Measurements from ENCODE around the gene TMEM255A. TPM values are rescaled to one million over a fixed set of nuclear protein-coding genes. Genes with fewer than 3 reads are reported as not detected.

Gene TMEM255A
- total RNA-seq, 1 donor from 2014 or later, result 3.5 TPM

DNA sequence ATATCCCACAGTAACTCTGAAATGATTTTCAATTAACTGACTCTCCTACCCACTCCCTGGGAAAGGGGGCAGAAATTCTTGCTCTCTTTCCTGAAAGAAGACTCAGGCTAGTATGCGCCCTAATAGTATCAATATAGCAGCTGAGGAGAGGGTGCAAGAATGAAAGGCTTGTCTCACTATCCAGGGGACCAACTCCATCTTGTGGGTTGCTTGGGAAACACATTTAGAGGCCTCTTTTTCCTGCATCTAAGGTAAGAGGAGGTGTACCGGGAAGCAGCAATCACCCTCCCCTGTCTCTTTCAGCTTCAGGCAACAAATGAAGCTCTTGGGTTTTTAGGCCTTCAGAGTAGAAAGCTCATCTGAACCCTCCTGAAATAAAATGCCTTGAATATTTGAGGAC is 11.3 kb downstream of the TMEM255A start:
- H3K79me2 ChIP-seq (ENCODE audit: low read depth), result no peaks in the 10 kb centered on the region
- H3K4me2 ChIP-seq, result no peak overlapping the region
- no peak overlapping the region for H3K9ac ChIP-seq
- no peak overlapping the region for H2AFZ ChIP-seq (replicated peaks)
- no peak overlapping the region for H3K4me3 ChIP-seq
- H3K36me3 ChIP-seq, result no peaks in the 10 kb centered on the region
- peaks cover 5% of the 10 kb centered on the region for H3F3A ChIP-seq (ENCODE audit: low read depth)
- Mint-ChIP-seq H3K4me3 (no peak overlapping the region), H3K27me3 (ENCODE audit: insufficient read depth, low read depth) (no peaks in the 10 kb centered on the region), H3K4me1 (peaks cover 16% of the 10 kb centered on the region), H3K9me3 (no peaks in the 10 kb centered on the region), H3K36me3 (no peaks in the 10 kb centered on the region), H3K27ac (no peak overlapping the region)
- no peaks in the 10 kb centered on the region for H3K4me1 ChIP-seq
- no peak overlapping the region for H3K27ac ChIP-seq
- peak; percentile 21 for DNase-seq (ENCODE audit: low spot score)
- TF ChIP-seq EZH2phosphoT487 (IDR thresholded peaks at IDR 0.05), result no peak
- peak; percentile 23 for TF ChIP-seq CTCF (IDR thresholded peaks at IDR 0.05)
- no peaks in the 10 kb centered on the region for H3K27me3 ChIP-seq
- H4K20me1 ChIP-seq (ENCODE audit: low read depth), result no peaks in the 10 kb centered on the region
- no peaks in the 10 kb centered on the region for H3K9me3 ChIP-seq (ENCODE audit: low read depth)

DNA sequence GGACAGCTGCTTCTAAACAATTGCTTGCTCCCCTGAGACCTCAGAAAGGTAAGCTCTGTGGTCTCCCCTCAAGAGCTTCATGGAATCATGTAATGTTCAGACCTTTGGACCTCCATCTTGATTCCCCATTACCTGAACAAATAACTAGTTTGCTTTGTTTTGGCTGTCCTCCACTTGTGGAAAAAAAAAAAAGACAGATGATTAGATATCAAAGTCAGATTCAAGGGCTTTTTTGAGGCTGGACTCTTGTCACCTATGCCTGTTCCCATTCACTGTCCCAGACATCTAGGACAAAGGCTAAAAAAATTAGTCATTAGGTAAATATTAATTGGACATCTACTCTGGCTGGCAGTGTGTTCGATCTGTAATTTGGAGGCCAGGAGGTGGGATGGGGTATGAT is 13.3 kb downstream of the TMEM255A start:
- Histone ChIP-seq H3K9me3 (ENCODE audit: low read depth) (no peaks in the 10 kb centered on the region), H4K20me1 (ENCODE audit: low read depth) (no peaks in the 10 kb centered on the region), H3K27me3 (no peaks in the 10 kb centered on the region), H3F3A (ENCODE audit: low read depth) (peaks cover 5% of the 10 kb centered on the region), H3K4me3 (no peak overlapping the region), H3K9ac (no peak overlapping the region), H2AFZ (replicated peaks) (no peak overlapping the region), H3K4me1 (no peaks in the 10 kb centered on the region), H3K79me2 (ENCODE audit: low read depth) (no peaks in the 10 kb centered on the region), H3K36me3 (no peaks in the 10 kb centered on the region), H3K27ac (no peak overlapping the region), H3K4me2 (no peak overlapping the region)
- DNase-seq (ENCODE audit: low spot score), result no peak
- no peak overlapping the region for H3K4me3 Mint-ChIP-seq
- TF ChIP-seq EZH2 (IDR thresholded peaks at IDR 0.05) (no peak), EZH2phosphoT487 (IDR thresholded peaks at IDR 0.05) (no peak), CTCF (IDR thresholded peaks at IDR 0.05) (no peak)
- no peaks in the 10 kb centered on the region for H3K36me3 Mint-ChIP-seq
- H3K4me1 Mint-ChIP-seq, result peaks cover 12% of the 10 kb centered on the region
- H3K27ac Mint-ChIP-seq, result no peak overlapping the region
- H3K27me3 Mint-ChIP-seq (ENCODE audit: insufficient read depth, low read depth), result no peaks in the 10 kb centered on the region
- no peaks in the 10 kb centered on the region for H3K9me3 Mint-ChIP-seq

DNA sequence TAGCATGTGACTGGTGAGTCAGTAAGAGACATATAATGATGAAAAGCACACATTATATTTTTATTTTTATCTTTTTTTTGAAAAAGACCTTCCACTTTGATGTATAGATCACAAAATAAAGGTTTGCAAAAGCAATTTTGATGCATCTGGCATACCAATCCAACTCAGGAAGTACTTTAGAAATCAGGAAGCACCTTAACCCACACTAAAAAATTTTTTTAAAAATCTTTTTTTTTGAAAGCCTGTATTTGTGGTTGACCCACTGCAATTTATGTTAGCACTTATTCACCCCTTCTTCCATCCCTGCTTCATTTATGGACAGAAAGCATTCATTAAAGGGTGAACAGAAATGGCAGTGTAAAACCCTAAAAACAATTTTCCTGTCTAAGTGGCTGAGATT is 16.6 kb downstream of the TMEM255A start:
- H4K20me1 ChIP-seq (ENCODE audit: low read depth), result no peaks in the 10 kb centered on the region
- Mint-ChIP-seq H3K36me3 (no peaks in the 10 kb centered on the region), H3K9me3 (no peaks in the 10 kb centered on the region), H3K27ac (no peak overlapping the region), H3K4me1 (no peaks in the 10 kb centered on the region), H3K4me3 (no peak overlapping the region), H3K27me3 (ENCODE audit: insufficient read depth, low read depth) (no peaks in the 10 kb centered on the region)
- TF ChIP-seq CTCF (IDR thresholded peaks at IDR 0.05) (no peak), EZH2 (IDR thresholded peaks at IDR 0.05) (no peak), EZH2phosphoT487 (IDR thresholded peaks at IDR 0.05) (no peak)
- H3K4me1 ChIP-seq, result no peaks in the 10 kb centered on the region
- H3K79me2 ChIP-seq (ENCODE audit: low read depth), result no peaks in the 10 kb centered on the region
- H3K4me3 ChIP-seq, result no peak overlapping the region
- DNase-seq (ENCODE audit: low spot score), result no peak
- no peak overlapping the region for H3K27ac ChIP-seq
- peaks cover 5% of the 10 kb centered on the region for H3F3A ChIP-seq (ENCODE audit: low read depth)
- H3K4me2 ChIP-seq, result no peak overlapping the region
- H3K36me3 ChIP-seq, result no peaks in the 10 kb centered on the region
- H3K9me3 ChIP-seq (ENCODE audit: low read depth), result no peaks in the 10 kb centered on the region
- no peaks in the 10 kb centered on the region for H3K27me3 ChIP-seq
- H2AFZ ChIP-seq (replicated peaks), result no peak overlapping the region
- no peak overlapping the region for H3K9ac ChIP-seq

DNA sequence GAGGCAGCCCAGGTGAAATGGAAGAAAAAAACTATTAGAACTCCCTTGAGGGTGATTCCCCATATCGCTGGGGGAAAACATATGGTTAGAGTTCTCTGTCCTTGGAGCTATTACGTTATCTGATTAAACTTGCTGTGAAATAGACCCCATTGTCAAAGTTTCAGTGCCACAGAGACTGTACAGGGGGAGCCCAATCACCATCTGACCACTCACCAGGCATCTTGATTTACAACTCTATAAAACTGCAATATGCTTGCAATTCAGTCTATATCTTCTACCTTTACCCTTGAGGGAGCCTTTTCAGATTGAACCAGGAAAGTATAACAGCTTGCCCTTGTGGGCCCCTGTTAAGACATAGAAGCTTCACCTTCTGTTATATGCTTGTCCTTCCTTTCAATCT is 18.2 kb downstream of the TMEM255A start:
- H3K9ac ChIP-seq, result no peak overlapping the region
- H3K36me3 ChIP-seq, result no peaks in the 10 kb centered on the region
- no peaks in the 10 kb centered on the region for H3K4me1 ChIP-seq
- H3K9me3 ChIP-seq (ENCODE audit: low read depth), result no peaks in the 10 kb centered on the region
- no peaks in the 10 kb centered on the region for H3K27me3 ChIP-seq
- no peak overlapping the region for H3K4me3 ChIP-seq
- H3K27me3 Mint-ChIP-seq (ENCODE audit: insufficient read depth, low read depth), result no peaks in the 10 kb centered on the region
- no peaks in the 10 kb centered on the region for H3K9me3 Mint-ChIP-seq
- H4K20me1 ChIP-seq (ENCODE audit: low read depth), result no peaks in the 10 kb centered on the region
- no peak for TF ChIP-seq CTCF (IDR thresholded peaks at IDR 0.05)
- H3K4me2 ChIP-seq, result no peak overlapping the region
- no peak overlapping the region for H3K27ac ChIP-seq
- H3K4me3 Mint-ChIP-seq, result no peak overlapping the region
- no peak overlapping the region for H2AFZ ChIP-seq (replicated peaks)
- no peak overlapping the region for H3K27ac Mint-ChIP-seq
- peaks cover 4% of the 10 kb centered on the region for H3K4me1 Mint-ChIP-seq
- peaks cover 5% of the 10 kb centered on the region for H3F3A ChIP-seq (ENCODE audit: low read depth)
- H3K79me2 ChIP-seq (ENCODE audit: low read depth), result no peaks in the 10 kb centered on the region
- H3K36me3 Mint-ChIP-seq, result no peaks in the 10 kb centered on the region
- no peak for DNase-seq (ENCODE audit: low spot score)

Data from neural progenitor cell (in vitro differentiated cells).